GM08714 (cell line): ENCODE data around the gene MXRA8.
A peak's percentile ranks its signal among the peaks of the same experiment; 100 is the strongest.
"Not testable (repeated sequence)": the region's sequence is repeated elsewhere in the genome, so short reads cannot be mapped to it uniquely, and the experiment has no call there.

ENCODE experiments used
- H3K4me3 ChIP-seq: fragments of 200-500 bp; sonication (Bioruptor generic); 2 replicates; pipeline ENCODE4 v1.5.1; 2014; ENCODE audit warnings: mild to moderate bottlenecking, low read length, inconsistent platforms
- ZNF274 ChIP-seq: IDR thresholded peaks from 2 replicates; pipeline ENCODE4 v1.6.1; 2012; ENCODE audit warnings: mild to moderate bottlenecking, low read depth, low read length

MXRA8 gene

GRCh38 chr1:1399187-1399871 lies 41.0 kb upstream of the MXRA8 start, which contains the start of gene CCNL2:
CCNL2 (minus strand) TSS chr1:1399335; CDS start chr1:1399306, 29 bp downstream.
- TF ChIP-seq ZNF274: no peak
- H3K4me3 ChIP-seq: peak within 1 kb of the TSS; percentile 93

- no peak for TF ChIP-seq ZNF274
- peak overlapping the region; percentile 93 for H3K4me3 ChIP-seq
Measured at GRCh38 chr1:1398677-1399186, 40.4 kb upstream of the MXRA8 start.

- H3K4me3 ChIP-seq: peak overlapping the region; percentile 93
- no peak for TF ChIP-seq ZNF274
Measured at GRCh38 chr1:1397839-1398523, 39.6 kb upstream of the MXRA8 start.

- no peak for TF ChIP-seq ZNF274
- no peak overlapping the region for H3K4me3 ChIP-seq
Measured at GRCh38 chr1:1395166-1395565, 36.8 kb upstream of the MXRA8 start.

GRCh38 chr1:1394116-1394515 lies 35.8 kb upstream of the MXRA8 start:
- TF ChIP-seq ZNF274: no peak
- no peak overlapping the region for H3K4me3 ChIP-seq

GRCh38 chr1:1393428-1393827 lies 35.1 kb upstream of the MXRA8 start:
- TF ChIP-seq ZNF274: no peak

GRCh38 chr1:1393014-1393413 lies 34.7 kb upstream of the MXRA8 start:
- no peak for TF ChIP-seq ZNF274
- no peak overlapping the region for H3K4me3 ChIP-seq

More at GRCh38 chr1:1393428-1393827, 35.1 kb upstream of the MXRA8 start:
- H3K4me3 ChIP-seq: no peak overlapping the region

- TF ChIP-seq ZNF274: no peak
- H3K4me3 ChIP-seq: no peak overlapping the region
Measured at GRCh38 chr1:1391225-1391624, 32.9 kb upstream of the MXRA8 start.

- TF ChIP-seq ZNF274: no peak
- H3K4me3 ChIP-seq: no peak overlapping the region
Measured at GRCh38 chr1:1390675-1391074, 32.3 kb upstream of the MXRA8 start.

GRCh38 chr1:1388078-1388472 lies 29.7 kb upstream of the MXRA8 start:
- no peak overlapping the region for H3K4me3 ChIP-seq
- no peak for TF ChIP-seq ZNF274

- H3K4me3 ChIP-seq: no peak overlapping the region
- TF ChIP-seq ZNF274: no peak
Measured at GRCh38 chr1:1387098-1388077, 29.0 kb upstream of the MXRA8 start.

GRCh38 chr1:1385931-1386330 lies 27.6 kb upstream of the MXRA8 start:
- TF ChIP-seq ZNF274: no peak
- no peak overlapping the region for H3K4me3 ChIP-seq

GRCh38 chr1:1385339-1385738 lies 27.0 kb upstream of the MXRA8 start:
- not testable (repeated sequence) for H3K4me3 ChIP-seq

- TF ChIP-seq ZNF274: no peak
- H3K4me3 ChIP-seq: no peak overlapping the region
Measured at GRCh38 chr1:1381294-1381693, 22.9 kb upstream of the MXRA8 start.

GRCh38 chr1:1380860-1381259 lies 22.5 kb upstream of the MXRA8 start:
- TF ChIP-seq ZNF274: no peak
- no peak overlapping the region for H3K4me3 ChIP-seq
